Transverse colon (tissue), 4 donors: ENCODE results near the gene AVPR1B.

Experiments used
- EP300 ChIP-seq: sonication (generic); formaldehyde crosslinking; IDR thresholded peaks from one replicate; pipeline ENCODE4 v1.6.1; 2017; ENCODE audit warnings: antibody characterized with exemption, low read depth
- POLR2A ChIP-seq: fragments of 450-650 bp; IDR thresholded peaks from one replicate; pipeline ENCODE4 v1.6.1; 2016; ENCODE audit warnings: antibody characterized with exemption, mild to moderate bottlenecking, moderate library complexity
- POLR2AphosphoS5 ChIP-seq, 3 donors: sonication (generic); formaldehyde crosslinking; IDR thresholded peaks; one replicate each; pipeline ENCODE4 v1.6.1; 2016; ENCODE audit warnings: antibody characterized with exemption in 3 of 3
- TF ChIP-seq, protein P1 (sequence below), 5 experiments: fragments of 200-600 bp in 3 of 5; fragments of 450-650 bp in 2 of 5; sonication (generic) in 3 of 5; IDR thresholded peaks; 1 replicate in 2 of 5; 2 replicates in 3 of 5; pipeline ENCODE4 v1.5.1; 2016 to 2017; ENCODE audit warnings: antibody characterized with exemption in 5 of 5, inconsistent platforms in 3 of 5, mild to moderate bottlenecking in 2 of 5, moderate library complexity in 1 of 5

DNA sequence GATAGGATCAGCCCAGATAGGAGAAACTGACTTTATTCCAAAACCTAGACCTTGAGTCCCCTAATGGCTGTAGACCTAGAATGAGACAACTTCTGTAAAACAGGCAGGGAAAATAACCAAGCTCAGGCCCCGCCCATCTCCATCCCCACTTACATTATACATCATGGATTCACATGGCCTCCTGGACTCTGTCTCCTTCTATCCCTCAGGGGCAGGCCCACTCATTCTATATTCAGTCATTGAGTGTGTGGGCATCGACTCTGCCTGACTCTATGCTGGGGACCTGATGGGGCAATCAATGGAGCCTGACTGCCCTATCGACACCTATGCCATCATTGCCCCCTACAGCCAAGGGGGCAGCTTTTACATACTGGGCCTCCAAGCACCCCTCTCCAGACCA is 6.4 kb downstream of the AVPR1B start:
- TF ChIP-seq, protein P1, sequence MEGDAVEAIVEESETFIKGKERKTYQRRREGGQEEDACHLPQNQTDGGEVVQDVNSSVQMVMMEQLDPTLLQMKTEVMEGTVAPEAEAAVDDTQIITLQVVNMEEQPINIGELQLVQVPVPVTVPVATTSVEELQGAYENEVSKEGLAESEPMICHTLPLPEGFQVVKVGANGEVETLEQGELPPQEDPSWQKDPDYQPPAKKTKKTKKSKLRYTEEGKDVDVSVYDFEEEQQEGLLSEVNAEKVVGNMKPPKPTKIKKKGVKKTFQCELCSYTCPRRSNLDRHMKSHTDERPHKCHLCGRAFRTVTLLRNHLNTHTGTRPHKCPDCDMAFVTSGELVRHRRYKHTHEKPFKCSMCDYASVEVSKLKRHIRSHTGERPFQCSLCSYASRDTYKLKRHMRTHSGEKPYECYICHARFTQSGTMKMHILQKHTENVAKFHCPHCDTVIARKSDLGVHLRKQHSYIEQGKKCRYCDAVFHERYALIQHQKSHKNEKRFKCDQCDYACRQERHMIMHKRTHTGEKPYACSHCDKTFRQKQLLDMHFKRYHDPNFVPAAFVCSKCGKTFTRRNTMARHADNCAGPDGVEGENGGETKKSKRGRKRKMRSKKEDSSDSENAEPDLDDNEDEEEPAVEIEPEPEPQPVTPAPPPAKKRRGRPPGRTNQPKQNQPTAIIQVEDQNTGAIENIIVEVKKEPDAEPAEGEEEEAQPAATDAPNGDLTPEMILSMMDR (IDR thresholded peaks at IDR 0.05) = no peak
- TF ChIP-seq EP300 (no peak), POLR2AphosphoS5 (IDR thresholded peaks at IDR 0.05) (no peak), POLR2A (no peak)
